Esophagus muscularis mucosa (tissue), 4 donors: Measurements from ENCODE around the gene PCBP3. TPM values are rescaled to one million over a fixed set of nuclear protein-coding genes. Genes with fewer than 3 reads are reported as not detected.

Source experiments
- DNase-seq: peaks from one replicate; pipeline ENCODE4 v3.0.0-alpha.2; 2017; ENCODE audit errors: extremely low spot score
- H3K27ac ChIP-seq, 4 donors: fragments of 200-600 bp; sonication (generic); replicated peaks in 1 of 4; 1 replicate in 3 of 4; 2 replicates in 1 of 4; pipeline ENCODE4 v1.5.1; 2016 to 2019; ENCODE audit warnings: mild to moderate bottlenecking in 1 of 4
- H3K27me3 ChIP-seq, 4 donors: fragments of 200-600 bp; sonication (generic); one replicate each; pipeline versions ENCODE4 v1.5.1 to v1.6.0; 2016 to 2019
- H3K36me3 ChIP-seq, 4 donors: fragments of 200-600 bp; sonication (generic); one replicate each; pipeline ENCODE4 v1.5.1; 2016 to 2019
- H3K4me1 ChIP-seq, 4 donors: fragments of 200-600 bp; sonication (generic); one replicate each; pipeline ENCODE4 v1.5.1; 2016 to 2019
- H3K4me3 ChIP-seq, 4 donors: fragments of 200-600 bp; sonication (generic); 1 replicate in 2 of 4; 2 replicates in 2 of 4; pipeline ENCODE4 v1.5.1; 2016 to 2019; ENCODE audit warnings: mild to moderate bottlenecking in 4 of 4, moderate library complexity in 1 of 4
- H3K9me3 ChIP-seq, 4 donors: fragments of 200-600 bp; sonication (generic); 1 replicate in 3 of 4; 2 replicates in 1 of 4; pipeline ENCODE4 v1.5.1; 2016 to 2019
- EP300 ChIP-seq: sonication (generic); formaldehyde crosslinking; IDR thresholded peaks from one replicate; pipeline ENCODE4 v1.6.1; 2017; ENCODE audit warnings: antibody characterized with exemption
- POLR2A ChIP-seq: fragments of 450-650 bp; IDR thresholded peaks from one replicate; pipeline ENCODE4 v1.6.1; 2017; ENCODE audit warnings: antibody characterized with exemption, moderate library complexity, mild to moderate bottlenecking, low read depth
- POLR2AphosphoS5 ChIP-seq, 2 donors: sonication (generic); formaldehyde crosslinking; IDR thresholded peaks; one replicate each; pipeline ENCODE4 v1.6.1; 2017; ENCODE audit warnings: antibody characterized with exemption in 2 of 2
- WGBS: methylation state at CpG from one replicate; pipeline ENCODE4 v1.1.5; 2018; 5-methylcytosine and 5-hydroxymethylcytosine counted together
- intact Hi-C: fragments of 100-400 bp; cut with DNase I; formaldehyde crosslinking; loops from one replicate; pipeline ENCODE4 v1.15.1; 2023
- total RNA-seq, 4 donors: library from RNA; depleted of rRNA; stranded (reverse); fragments of >200 nt; gene quantifications; one replicate each; pipeline versions ENCODE4 v1.1.0 to v1.2.1, GENCODE V29; 2016
- TF ChIP-seq, protein P1 (sequence below), 3 experiments: fragments of 200-600 bp in 2 of 3; fragments of 450-650 bp in 1 of 3; sonication (generic) in 2 of 3; IDR thresholded peaks; one replicate each; pipeline ENCODE4 v1.5.1; 2017 to 2019; ENCODE audit warnings: antibody characterized with exemption in 3 of 3, mild to moderate bottlenecking in 2 of 3, moderate library complexity in 1 of 3

Gene PCBP3
- total RNA-seq, 4 donors from 2014 or later, result 7.5 to 9.2 (median 8.1) TPM

DNA sequence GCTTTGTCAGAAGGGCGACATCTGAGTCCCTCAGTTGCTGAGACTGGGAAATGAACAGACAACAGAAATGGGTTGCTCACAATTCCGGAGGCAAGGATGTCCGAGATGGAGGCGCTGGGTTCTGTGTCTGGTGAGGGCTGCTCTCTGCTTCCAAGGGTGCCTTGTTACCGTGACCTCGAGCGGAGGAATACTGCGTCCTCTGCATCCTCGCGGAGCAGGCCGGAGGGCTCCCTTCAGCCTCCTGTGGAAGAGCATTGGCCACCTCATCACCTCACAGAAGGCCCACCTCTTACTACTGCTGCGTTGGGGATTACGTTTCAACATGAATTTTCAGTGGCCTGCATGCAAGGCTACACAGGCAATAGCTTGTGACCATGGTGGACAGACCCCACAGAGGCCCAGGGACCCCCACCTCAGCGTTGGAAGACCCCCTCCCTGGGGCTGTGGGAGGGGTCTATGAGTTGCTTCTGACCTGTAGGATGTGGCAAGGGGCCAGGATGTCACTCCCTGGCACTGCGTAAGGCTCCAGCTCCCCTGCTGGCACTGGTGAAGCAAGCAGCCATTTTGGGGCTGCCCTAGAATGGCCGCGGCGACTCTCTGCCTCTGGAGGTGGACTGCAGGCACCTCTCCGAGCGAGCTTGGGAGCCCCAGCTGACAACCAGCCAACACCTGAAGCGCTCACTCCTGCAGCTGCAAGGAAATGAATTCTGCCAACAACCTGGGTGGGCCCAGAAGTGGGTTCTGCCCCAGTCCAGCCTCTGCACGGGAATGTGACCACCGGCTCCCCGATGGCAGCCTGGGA, 301.7 kb downstream of the PCBP3 start:
- Histone ChIP-seq H3K4me1 (peaks cover 0 to 8% (median 5%) of the 10 kb centered on the region in 4 donors), H3K27me3 (peaks cover 0 to 4% (median 0%) of the 10 kb centered on the region in 4 donors), H3K27ac (peak overlapping the region in 1 of 4 donors; percentile 55), H3K4me3 (no peak overlapping the region), H3K36me3 (peaks cover 0 to 3% (median 0%) of the 10 kb centered on the region in 4 donors), H3K9me3 (no peaks in the 10 kb centered on the region)
- TF ChIP-seq EP300 (no peak), POLR2A (no peak), POLR2AphosphoS5 (IDR thresholded peaks at IDR 0.05) (no peak)
- TF ChIP-seq, protein P1, sequence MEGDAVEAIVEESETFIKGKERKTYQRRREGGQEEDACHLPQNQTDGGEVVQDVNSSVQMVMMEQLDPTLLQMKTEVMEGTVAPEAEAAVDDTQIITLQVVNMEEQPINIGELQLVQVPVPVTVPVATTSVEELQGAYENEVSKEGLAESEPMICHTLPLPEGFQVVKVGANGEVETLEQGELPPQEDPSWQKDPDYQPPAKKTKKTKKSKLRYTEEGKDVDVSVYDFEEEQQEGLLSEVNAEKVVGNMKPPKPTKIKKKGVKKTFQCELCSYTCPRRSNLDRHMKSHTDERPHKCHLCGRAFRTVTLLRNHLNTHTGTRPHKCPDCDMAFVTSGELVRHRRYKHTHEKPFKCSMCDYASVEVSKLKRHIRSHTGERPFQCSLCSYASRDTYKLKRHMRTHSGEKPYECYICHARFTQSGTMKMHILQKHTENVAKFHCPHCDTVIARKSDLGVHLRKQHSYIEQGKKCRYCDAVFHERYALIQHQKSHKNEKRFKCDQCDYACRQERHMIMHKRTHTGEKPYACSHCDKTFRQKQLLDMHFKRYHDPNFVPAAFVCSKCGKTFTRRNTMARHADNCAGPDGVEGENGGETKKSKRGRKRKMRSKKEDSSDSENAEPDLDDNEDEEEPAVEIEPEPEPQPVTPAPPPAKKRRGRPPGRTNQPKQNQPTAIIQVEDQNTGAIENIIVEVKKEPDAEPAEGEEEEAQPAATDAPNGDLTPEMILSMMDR (IDR thresholded peaks at IDR 0.05), result no peak
- WGBS, result 94% methylated on average over 11 of the region's 24 CpGs
- intact Hi-C loops, result no loop called here
- no peak for DNase-seq

DNA sequence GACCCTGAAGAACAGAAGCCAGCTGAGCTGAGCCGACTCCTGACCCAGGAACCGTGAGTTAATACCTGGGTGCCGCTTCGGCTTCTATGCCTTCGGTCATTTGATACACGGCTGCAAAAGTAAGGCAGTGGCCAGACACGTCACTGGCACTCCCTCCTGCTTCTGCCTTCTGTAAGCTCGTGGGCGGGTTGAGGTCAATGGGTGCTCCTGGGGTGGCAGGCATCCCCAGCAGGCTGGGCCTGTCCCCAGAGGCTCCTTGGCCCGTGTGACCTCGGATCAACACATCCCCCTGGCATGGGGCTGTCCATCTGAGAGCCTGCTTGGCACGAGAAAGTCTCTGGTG, 302.3 kb downstream of the PCBP3 start:
- 84% methylated on average over 5 of the region's 12 CpGs for WGBS
- H3K36me3 ChIP-seq, result peaks cover 0 to 3% (median 0%) of the 10 kb centered on the region in 4 donors
- no peak for DNase-seq
- TF ChIP-seq EP300, result no peak
- TF ChIP-seq, protein P1 (IDR thresholded peaks at IDR 0.05), result no peak
- no peak for TF ChIP-seq POLR2AphosphoS5 (IDR thresholded peaks at IDR 0.05)
- TF ChIP-seq POLR2A, result no peak
- H3K4me1 ChIP-seq, result peaks cover 3 to 14% (median 11%) of the 10 kb centered on the region in 4 donors
- H3K27ac ChIP-seq, result peak overlapping the region in 1 of 4 donors; percentile 55
- intact Hi-C loops, result no loop called here
- peaks cover 0 to 4% (median 0%) of the 10 kb centered on the region in 4 donors for H3K27me3 ChIP-seq
- H3K9me3 ChIP-seq, result no peaks in the 10 kb centered on the region
- H3K4me3 ChIP-seq, result no peak overlapping the region

DNA sequence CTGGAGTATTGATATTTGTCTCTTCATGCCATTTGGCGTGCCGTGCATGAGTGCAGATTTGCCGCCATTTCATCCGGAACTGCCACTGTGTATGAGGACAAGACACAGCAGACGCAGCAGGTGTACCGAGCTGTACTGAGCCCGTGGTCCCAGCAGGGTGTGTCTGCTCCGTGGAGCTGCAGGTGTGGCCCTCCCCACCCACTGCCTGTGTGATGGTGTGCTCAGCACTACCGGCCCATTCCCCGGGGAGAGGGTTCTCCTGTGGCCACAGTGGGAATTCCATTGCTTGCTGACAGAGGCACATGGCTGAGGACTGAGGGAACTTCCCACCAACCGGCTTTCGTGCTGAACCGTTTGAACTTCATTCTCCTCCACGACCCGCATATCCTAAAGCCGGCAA, 303.8 kb downstream of the PCBP3 start:
- H3K27me3 ChIP-seq, result peaks cover 0 to 4% (median 0%) of the 10 kb centered on the region in 4 donors
- DNase-seq, result no peak
- intact Hi-C loops, result no loop called here
- H3K4me3 ChIP-seq, result no peak overlapping the region
- no peaks in the 10 kb centered on the region for H3K36me3 ChIP-seq
- no peaks in the 10 kb centered on the region for H3K9me3 ChIP-seq
- 95% methylated on average over 16 of the region's 16 CpGs for WGBS
- H3K4me1 ChIP-seq, result peaks cover 7 to 23% (median 19%) of the 10 kb centered on the region in 4 donors
- TF ChIP-seq POLR2AphosphoS5 (IDR thresholded peaks at IDR 0.05) (no peak), POLR2A (no peak), EP300 (no peak)
- TF ChIP-seq, protein P1 (IDR thresholded peaks at IDR 0.05), result no peak
- no peak overlapping the region for H3K27ac ChIP-seq

DNA sequence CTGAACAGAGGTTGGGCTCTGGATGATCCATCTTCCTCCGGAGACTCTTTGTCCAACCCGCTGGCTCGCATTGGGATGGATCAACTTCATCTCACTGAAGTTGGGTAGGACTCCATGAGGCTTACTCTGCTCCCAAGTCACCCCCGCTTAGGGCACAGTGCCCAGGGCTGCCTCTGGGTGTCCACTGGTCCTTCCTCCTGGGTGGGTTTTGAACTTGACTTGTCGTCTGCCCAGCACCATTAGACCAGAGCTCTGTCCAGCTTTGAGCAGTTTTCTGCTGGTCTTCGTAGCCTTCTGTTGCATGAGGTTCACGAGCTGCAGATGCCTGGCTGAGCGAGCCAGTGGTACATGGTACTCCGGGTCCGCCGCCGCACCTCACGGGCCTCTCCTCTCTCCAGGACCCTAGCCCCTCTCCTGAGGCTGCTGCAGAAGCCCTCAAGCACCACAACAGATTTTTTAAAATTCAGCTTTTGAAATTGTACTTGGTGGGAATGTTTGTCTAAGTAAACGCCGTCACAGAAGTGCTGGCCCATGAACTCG, 304.3 kb downstream of the PCBP3 start:
- H3K4me3 ChIP-seq, result no peak overlapping the region
- H3K36me3 ChIP-seq, result no peaks in the 10 kb centered on the region
- H3K27me3 ChIP-seq, result peaks cover 0 to 4% (median 0%) of the 10 kb centered on the region in 4 donors
- H3K27ac ChIP-seq, result no peak overlapping the region
- peaks cover 7 to 24% (median 19%) of the 10 kb centered on the region in 4 donors for H3K4me1 ChIP-seq
- 92% methylated on average over 16 of the region's 16 CpGs for WGBS
- intact Hi-C loops, result no loop called here
- DNase-seq, result no peak
- no peaks in the 10 kb centered on the region for H3K9me3 ChIP-seq
- TF ChIP-seq POLR2AphosphoS5 (IDR thresholded peaks at IDR 0.05) (no peak), EP300 (no peak), POLR2A (no peak)
- TF ChIP-seq, protein P1 (IDR thresholded peaks at IDR 0.05), result no peak
